Measurements from ENCODE around the gene NOTO. TPM values are rescaled to one million over a fixed set of nuclear protein-coding genes. Genes with fewer than 3 reads are reported as not detected.

NOTO gene
- total and polyA plus RNA-seq, 2 experiments from 2014 or later, result not detected

GRCh38 chr2:73254343-73255006 is 52.1 kb downstream of the NOTO start:
- Histone ChIP-seq H3K9me3 (ENCODE audit: low read depth) (no peaks in the 10 kb centered on the region), H3K36me3 (replicated peaks; ENCODE audit: insufficient read depth, low read depth) (no peaks in the 10 kb centered on the region), H3K27me3 (no peaks in the 10 kb centered on the region), H3K27ac (no peak overlapping the region), H3K4me3 (no peak overlapping the region), H3K4me2 (no peak overlapping the region), H3K4me1 (ENCODE audit: insufficient read depth) (no peaks in the 10 kb centered on the region), H4K20me1 (ENCODE audit: insufficient read depth, poor library complexity, severe bottlenecking) (no peaks in the 10 kb centered on the region), H2AFZ (no peak overlapping the region), H3K79me2 (no peaks in the 10 kb centered on the region), H3K9me2 (replicated peaks; ENCODE audit: insufficient read depth) (no peaks in the 10 kb centered on the region)
- no peak for DNase-seq (ENCODE audit: low spot score)
- 93% methylated on average over 7 of the region's 7 CpGs for WGBS (ENCODE audit: low lambda C conversion rate, missing lambda C conversion rate)
- no peak for TF ChIP-seq EZH2 (IDR thresholded peaks at IDR 0.05; ENCODE audit: borderline replicate concordance)

- Histone ChIP-seq H3K27ac (no peak overlapping the region), H4K20me1 (ENCODE audit: insufficient read depth, poor library complexity, severe bottlenecking) (no peaks in the 10 kb centered on the region), H3K4me3 (no peak overlapping the region), H3K4me1 (ENCODE audit: insufficient read depth) (no peaks in the 10 kb centered on the region), H3K9me3 (ENCODE audit: low read depth) (no peaks in the 10 kb centered on the region), H3K79me2 (no peaks in the 10 kb centered on the region), H3K27me3 (no peaks in the 10 kb centered on the region), H3K36me3 (replicated peaks; ENCODE audit: insufficient read depth, low read depth) (no peaks in the 10 kb centered on the region), H3K4me2 (no peak overlapping the region), H3K9me2 (replicated peaks; ENCODE audit: insufficient read depth) (no peaks in the 10 kb centered on the region), H2AFZ (no peak overlapping the region)
- WGBS (ENCODE audit: low lambda C conversion rate, missing lambda C conversion rate), result 72% methylated on average over 4 of the region's 4 CpGs
- TF ChIP-seq CTCF (IDR thresholded peaks at IDR 0.05; ENCODE audit: poor library complexity) (no peak), EZH2phosphoT487 (IDR thresholded peaks at IDR 0.05; ENCODE audit: low read depth, severe bottlenecking, unreplicated experiment) (no peak), EZH2 (IDR thresholded peaks at IDR 0.05; ENCODE audit: borderline replicate concordance) (no peak)
- DNase-seq (ENCODE audit: low spot score), result no peak
These were observed 52.8 kb downstream of the NOTO start for GRCh38 chr2:73255007-73255644.

- Histone ChIP-seq H3K4me2 (no peak overlapping the region), H3K9me3 (ENCODE audit: low read depth) (no peaks in the 10 kb centered on the region), H3K27ac (no peak overlapping the region), H3K9me2 (replicated peaks; ENCODE audit: insufficient read depth) (no peaks in the 10 kb centered on the region), H3K4me3 (no peak overlapping the region), H3K4me1 (ENCODE audit: insufficient read depth) (no peaks in the 10 kb centered on the region), H3K27me3 (no peaks in the 10 kb centered on the region), H2AFZ (no peak overlapping the region), H4K20me1 (ENCODE audit: insufficient read depth, poor library complexity, severe bottlenecking) (no peaks in the 10 kb centered on the region), H3K79me2 (no peaks in the 10 kb centered on the region), H3K36me3 (replicated peaks; ENCODE audit: insufficient read depth, low read depth) (no peaks in the 10 kb centered on the region)
- no peak for DNase-seq (ENCODE audit: low spot score)
- WGBS (ENCODE audit: low lambda C conversion rate, missing lambda C conversion rate), result 81% methylated on average over 5 of the region's 5 CpGs
- TF ChIP-seq EZH2 (IDR thresholded peaks at IDR 0.05; ENCODE audit: borderline replicate concordance) (no peak), CTCF (IDR thresholded peaks at IDR 0.05; ENCODE audit: poor library complexity) (no peak), EZH2phosphoT487 (IDR thresholded peaks at IDR 0.05; ENCODE audit: low read depth, severe bottlenecking, unreplicated experiment) (no peak)
These were observed 53.7 kb downstream of the NOTO start for GRCh38 chr2:73255907-73256617.

- Histone ChIP-seq H3K4me2 (no peak overlapping the region), H3K4me1 (ENCODE audit: insufficient read depth) (no peaks in the 10 kb centered on the region), H3K9me3 (ENCODE audit: low read depth) (no peaks in the 10 kb centered on the region), H3K27ac (no peak overlapping the region), H3K9me2 (replicated peaks; ENCODE audit: insufficient read depth) (no peaks in the 10 kb centered on the region), H3K27me3 (no peaks in the 10 kb centered on the region), H2AFZ (no peak overlapping the region), H4K20me1 (ENCODE audit: insufficient read depth, poor library complexity, severe bottlenecking) (no peaks in the 10 kb centered on the region), H3K79me2 (no peaks in the 10 kb centered on the region), H3K36me3 (replicated peaks; ENCODE audit: insufficient read depth, low read depth) (no peaks in the 10 kb centered on the region), H3K4me3 (no peak overlapping the region)
- no peak for DNase-seq (ENCODE audit: low spot score)
- TF ChIP-seq CTCF (IDR thresholded peaks at IDR 0.05; ENCODE audit: poor library complexity), result no peak
- TF ChIP-seq EZH2 (IDR thresholded peaks at IDR 0.05; ENCODE audit: borderline replicate concordance), result no peak
- TF ChIP-seq EZH2phosphoT487 (IDR thresholded peaks at IDR 0.05; ENCODE audit: low read depth, severe bottlenecking, unreplicated experiment), result no peak
- WGBS (ENCODE audit: low lambda C conversion rate, missing lambda C conversion rate), result 31% methylated on average over 1 of the region's 1 CpG
These were observed 54.2 kb downstream of the NOTO start for GRCh38 chr2:73256618-73256922.

Data from hepatocyte (in vitro differentiated cells).